NCI-H146 treated with DMSO at 0.1 percent for 48 hours (cell line): ENCODE measurements around the gene TSPAN31.
A peak's percentile ranks its signal among the peaks of the same experiment; 100 is the strongest.
"Not testable (repeated sequence)": the region's sequence is repeated elsewhere in the genome, so short reads cannot be mapped to it uniquely, and the experiment has no call there.

Experiments used
- DNase-seq: peaks from one replicate; lab custom pipeline; 2025; ENCODE audit not compliant: unreplicated experiment; lab: John Stamatoyannopoulos, UW

TSPAN31 gene

DNA sequence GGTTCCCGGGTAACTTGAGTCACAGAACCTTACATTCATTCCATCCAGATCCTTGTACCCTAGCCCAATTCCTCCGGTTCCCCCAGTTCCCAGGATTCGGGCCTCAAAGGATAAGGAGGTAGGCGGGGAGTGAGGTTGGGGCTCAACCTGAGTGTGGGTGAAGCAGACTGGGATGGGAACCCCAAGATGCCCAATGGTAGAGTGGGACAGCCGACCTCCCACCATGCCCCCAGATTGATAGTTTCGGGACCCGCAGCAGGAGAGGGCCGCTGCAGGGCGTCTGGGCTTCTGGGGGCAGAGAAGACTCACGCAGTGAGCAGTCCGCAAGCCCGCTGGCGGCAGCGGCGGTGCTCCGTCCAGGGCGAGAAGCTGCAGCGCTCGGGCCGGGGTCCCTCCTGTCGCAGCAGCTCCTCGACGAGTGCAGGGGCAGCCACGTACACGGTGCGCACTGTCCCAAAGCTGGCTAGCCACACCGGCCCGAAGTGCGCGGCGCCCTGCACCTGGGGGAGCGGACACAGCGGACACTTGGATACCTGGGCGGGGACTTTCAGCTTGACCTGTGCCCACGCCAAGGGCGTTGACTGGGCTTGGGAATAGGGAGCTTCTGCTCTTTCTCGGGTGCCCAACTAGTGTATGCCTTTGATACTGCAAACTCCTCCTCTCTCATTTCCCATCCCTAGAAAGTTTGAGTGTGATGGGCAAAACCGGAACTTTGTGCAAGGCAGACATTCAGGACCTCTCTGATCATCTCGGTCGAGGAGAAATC, 21.0 kb downstream of the TSPAN31 start:
- DNase-seq = no peak

- no peak for DNase-seq
Measured at GRCh38 chr12:57766464-57767304, 21.8 kb downstream of the TSPAN31 start, which contains the start of gene CYP27B1. Gene CYP27B1, minus strand, starts transcription at chr12:57767078. Its CDS starts 37 bp downstream, at chr12:57767041.

DNA sequence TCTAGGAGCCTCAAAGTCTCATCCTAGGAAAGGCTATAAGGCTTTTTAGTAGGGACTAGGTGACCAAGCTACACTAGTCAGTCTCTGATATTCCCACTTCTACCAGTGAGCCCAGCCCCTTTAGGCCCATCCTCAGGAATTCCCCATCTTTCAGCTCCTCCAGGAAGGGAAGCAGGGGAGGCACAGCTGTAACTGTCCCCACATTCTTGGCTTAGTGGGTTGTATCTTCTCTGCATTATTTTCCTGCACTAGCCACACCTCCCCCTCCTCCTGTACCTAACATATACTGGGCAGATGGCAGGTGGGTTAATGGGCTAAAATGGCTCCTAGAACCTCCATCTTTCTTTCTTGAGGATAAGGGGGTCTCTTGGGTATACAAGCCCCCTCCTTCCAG, 22.5 kb downstream of the TSPAN31 start:
- DNase-seq = no peak

DNA sequence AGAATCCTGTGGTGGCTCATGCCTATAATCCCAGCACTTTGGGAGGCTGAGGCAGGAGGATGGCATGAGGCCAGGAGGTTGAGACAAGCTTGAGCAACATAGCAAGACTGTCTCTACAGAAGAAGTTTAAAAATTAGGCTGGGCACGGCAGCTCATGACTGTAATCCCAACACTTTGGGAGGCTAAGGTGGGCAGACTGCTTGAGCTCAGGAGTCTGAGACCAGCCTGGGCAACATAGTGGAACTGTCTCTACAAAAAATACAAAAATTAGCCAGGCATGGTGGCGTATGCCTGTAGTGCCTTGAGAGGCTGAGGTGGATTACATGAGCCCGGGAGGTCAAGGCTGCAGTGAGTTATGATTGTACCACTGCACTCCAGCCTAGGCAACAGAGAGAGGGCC, 23.0 kb downstream of the TSPAN31 start:
- DNase-seq = no peak

GRCh38 chr12:57769594-57769993, 24.8 kb downstream of the TSPAN31 start:
- no peak for DNase-seq

GRCh38 chr12:57770734-57771133, 25.9 kb downstream of the TSPAN31 start:
- no peak for DNase-seq

- DNase-seq = peak; percentile 77
Measured at GRCh38 chr12:57771236-57771872, 26.5 kb downstream of the TSPAN31 start.

- peak; percentile 84 for DNase-seq
Measured at GRCh38 chr12:57771873-57772428, 27.1 kb downstream of the TSPAN31 start, which contains the start of gene METTL1. Gene METTL1, minus strand, starts transcription at chr12:57772105. Its CDS starts 22 bp downstream, at chr12:57772083.

DNA sequence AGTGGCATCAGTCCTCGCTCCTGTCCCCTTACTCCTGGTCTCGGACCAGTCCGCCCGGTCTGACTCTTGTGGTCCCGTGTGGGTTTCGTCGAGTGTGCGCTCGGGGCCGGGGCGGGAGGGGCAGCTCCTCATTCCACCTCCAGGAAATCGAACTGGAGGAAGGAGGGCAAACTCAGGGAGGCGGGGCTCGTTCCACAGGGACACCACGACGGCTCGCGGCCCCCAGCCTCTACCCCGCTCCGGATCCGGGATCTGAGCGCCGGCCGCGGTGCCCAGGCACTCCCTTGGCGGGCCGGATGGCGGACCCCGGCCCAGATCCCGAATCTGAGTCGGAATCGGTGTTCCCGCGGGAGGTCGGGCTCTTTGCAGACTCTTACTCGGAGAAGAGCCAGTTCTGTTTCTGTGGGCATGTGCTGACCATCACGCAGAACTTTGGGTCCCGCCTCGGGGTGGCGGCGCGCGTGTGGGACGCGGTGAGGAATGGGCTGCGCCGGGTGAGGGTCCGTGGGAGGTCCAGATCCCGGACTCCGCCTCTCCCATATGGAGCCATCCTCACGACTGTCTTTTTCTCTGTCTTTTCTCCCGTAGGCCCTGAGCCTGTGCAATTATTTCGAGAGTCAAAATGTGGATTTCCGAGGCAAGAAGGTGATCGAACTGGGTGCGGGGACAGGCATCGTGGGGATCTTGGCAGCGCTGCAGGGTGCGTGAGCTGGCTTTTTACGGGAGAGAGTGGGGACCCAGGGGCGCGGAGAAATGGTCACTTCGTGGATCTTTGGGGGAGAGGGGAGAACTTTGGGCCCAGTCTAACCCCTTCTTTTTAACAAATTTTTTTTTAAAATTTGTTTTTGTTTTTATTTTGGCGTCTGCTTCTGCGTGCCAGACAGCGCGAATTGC, 27.8 kb downstream of the TSPAN31 start, which contains the start of gene EEF1AKMT3:
Gene EEF1AKMT3 (plus strand): TSS at position 186 of the 894 bp plus-strand sequence. CDS start 111 bp downstream, at position 297.
- DNase-seq = peak; percentile 56

- DNase-seq = not testable (repeated sequence)
Measured at GRCh38 chr12:57774634-57775033, 29.8 kb downstream of the TSPAN31 start.

GRCh38 chr12:57775044-57775443, 30.2 kb downstream of the TSPAN31 start:
- no peak for DNase-seq

DNA sequence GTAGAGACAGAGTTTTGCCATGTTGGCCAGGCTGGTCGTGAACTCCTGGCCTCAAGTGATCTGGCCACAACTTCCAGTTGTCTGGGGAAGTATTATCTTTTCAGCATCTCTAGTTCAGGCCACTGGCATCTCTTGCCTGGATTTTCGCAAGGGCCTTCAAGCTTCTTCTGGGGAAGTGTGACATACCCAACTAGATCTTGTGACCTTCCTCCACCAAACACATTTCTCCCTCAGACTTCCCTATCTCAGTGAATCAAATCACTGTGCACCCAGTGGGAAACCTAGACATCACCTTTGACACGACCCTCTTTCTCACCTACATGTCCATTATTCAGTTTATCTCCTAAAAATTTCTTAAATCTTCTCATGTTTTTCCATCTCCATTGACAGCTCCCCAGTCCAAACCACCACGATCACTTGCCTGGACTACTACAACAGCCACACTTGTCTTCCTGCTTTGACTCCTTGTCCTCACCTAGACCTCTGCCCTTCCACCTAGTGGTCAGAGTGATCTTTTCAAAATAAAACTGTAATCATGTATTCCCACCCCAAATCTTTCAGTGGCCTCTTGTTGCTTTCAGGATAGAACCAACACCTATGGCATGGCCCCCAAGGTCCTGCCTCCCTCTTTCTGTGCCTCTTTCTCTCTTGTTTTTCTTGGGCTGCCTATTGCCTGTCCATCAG, 30.9 kb downstream of the TSPAN31 start:
- no peak for DNase-seq

DNA sequence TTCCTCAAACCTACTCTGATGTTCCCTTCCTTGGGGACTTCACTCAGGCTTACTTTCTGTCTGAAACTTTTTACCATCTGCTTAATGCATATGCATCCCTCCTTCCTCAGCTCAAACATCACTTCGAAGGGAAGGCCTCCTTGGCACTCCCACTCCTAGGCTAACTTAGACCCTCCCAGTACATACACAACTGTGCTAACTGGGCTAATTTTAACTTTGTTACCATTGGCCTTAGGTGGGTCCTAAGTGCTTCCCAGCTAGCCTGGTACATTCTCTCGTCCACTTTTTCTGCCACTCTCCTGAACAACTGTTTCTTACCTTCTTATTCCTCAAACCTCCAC, 31.4 kb downstream of the TSPAN31 start:
- DNase-seq = no peak

DNA sequence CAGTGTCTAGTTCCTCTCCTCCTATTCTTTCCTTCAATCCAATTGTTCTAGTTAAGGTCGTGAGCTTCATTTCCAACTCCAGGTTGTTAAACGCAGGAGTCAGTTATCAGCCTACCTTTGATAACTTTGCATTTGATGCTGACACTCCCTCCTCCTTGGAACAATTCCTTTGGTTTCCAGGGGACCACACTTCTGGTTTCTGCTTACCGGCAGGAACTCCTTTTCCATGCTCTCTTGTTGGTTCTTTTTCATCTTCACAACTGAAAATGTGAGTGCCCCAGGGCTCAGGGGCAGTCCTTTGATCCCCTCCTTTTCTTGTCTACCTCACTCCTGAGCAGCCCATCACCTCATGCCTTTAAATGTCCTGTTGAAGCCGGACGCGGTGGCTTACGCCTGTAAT, 32.5 kb downstream of the TSPAN31 start:
- no peak for DNase-seq

DNA sequence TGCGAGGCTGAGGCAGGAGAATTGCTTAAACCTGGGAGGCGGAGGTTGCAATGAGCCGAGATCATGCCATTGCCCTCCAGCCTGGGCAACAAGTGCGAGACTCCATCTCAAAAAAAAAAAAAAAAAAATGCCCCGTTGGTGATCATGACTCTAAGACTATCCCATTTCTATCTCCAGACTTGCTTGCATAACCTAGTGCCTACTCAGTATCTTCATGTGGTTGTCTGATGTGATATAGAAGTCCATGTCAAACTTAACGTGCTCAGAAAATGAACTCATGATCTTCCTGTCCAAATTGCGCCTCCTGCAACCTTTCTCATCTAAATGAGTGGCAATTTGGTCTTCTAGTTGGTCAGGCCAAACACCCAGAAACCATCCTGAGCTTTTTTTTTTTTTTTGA, 33.1 kb downstream of the TSPAN31 start:
- no peak for DNase-seq

DNA sequence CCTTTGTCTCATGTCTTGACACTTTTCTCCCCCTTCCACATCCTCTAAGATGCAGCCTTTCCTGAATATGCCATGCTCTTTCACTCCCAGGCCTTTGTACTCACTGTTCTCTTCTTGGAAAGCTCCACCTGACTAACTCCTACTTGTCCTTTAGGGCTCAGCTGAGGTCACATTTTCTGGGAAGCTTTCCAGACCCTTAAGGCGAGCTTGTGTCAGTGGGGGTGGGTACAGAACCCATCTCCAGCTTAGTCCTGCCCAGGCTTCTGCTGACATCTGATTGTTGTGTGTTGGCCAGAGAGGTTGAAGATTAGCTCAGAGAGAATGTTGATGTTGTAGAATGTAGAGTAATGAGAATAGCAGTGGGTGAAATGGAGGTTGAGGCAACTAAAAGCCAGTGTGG, 34.9 kb downstream of the TSPAN31 start:
- DNase-seq = no peak

- no peak for DNase-seq
Measured at GRCh38 chr12:57780284-57780897, 35.6 kb downstream of the TSPAN31 start.

GRCh38 chr12:57781244-57781643, 36.4 kb downstream of the TSPAN31 start:
- DNase-seq = no peak

DNA sequence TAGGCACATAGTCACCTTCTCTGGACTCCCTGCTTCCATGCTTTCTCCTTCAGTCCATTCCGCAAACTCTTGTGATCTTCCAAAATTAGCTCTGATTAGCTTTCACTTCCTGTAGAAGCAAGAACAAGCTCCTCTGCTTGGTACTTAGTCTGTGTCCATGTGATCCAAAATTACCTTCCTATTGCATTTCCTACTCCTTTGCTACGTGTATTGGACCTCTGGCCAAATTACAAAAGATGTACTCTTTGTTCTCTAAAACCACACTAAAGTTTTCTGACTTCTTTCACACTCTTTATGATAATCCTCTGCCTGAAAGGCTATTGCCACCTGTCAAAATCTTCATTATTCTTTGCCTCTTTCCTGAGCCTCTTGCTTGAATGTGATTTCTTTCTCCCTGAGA, 37.0 kb downstream of the TSPAN31 start:
- DNase-seq = no peak
